Measurements from ENCODE around the gene ETS1. TPM values are rescaled to one million over a fixed set of nuclear protein-coding genes. Genes with fewer than 3 reads are reported as not detected.

ETS1 gene
- polyA plus RNA-seq, 4 donors, result 5.1 to 31.5 (median 20.9) TPM

- H3K27ac ChIP-seq (ENCODE audit: low read depth in 1 of 3, low read length in 2 of 3), result peak overlapping the region; percentile 73 to 97 (median 86)
- FAIRE-seq (no peak), DNase-seq (peak; percentile 94 to 95)
- H3K27me3 ChIP-seq (ENCODE audit: control insufficient read depth in 3 of 3, insufficient read depth in 3 of 3, low read length in 3 of 3), result peaks cover 0 to 8% (median 0%) of the 10 kb centered on the region in 3 donors
- WGBS, 3 donors, result 1% methylated on average over 58 to 93 of the region's 93 CpGs
- H3K36me3 ChIP-seq (ENCODE audit: control insufficient read depth in 3 of 3, insufficient read depth in 2 of 3, low read depth in 1 of 3, low read length in 3 of 3), result no peaks in the 10 kb centered on the region
- peaks cover 0 to 15% (median 8%) of the 10 kb centered on the region in 3 donors for H3K4me1 ChIP-seq (ENCODE audit: control insufficient read depth in 3 of 3, insufficient read depth in 2 of 3, low read depth in 1 of 3, low read length in 2 of 3)
- H3K9me3 ChIP-seq (ENCODE audit: control insufficient read depth in 2 of 2, insufficient read depth in 1 of 2, low read depth in 1 of 2, low read length in 1 of 2), result no peaks in the 10 kb centered on the region
- peak overlapping the region; percentile 68 to 88 (median 83) for H3K4me3 ChIP-seq (ENCODE audit: low read depth in 1 of 3, low read length in 3 of 3)
These were observed 65.1 kb downstream of the ETS1 start for GRCh38 chr11:128522055-128522942.

- H3K4me1 ChIP-seq (ENCODE audit: control insufficient read depth in 3 of 3, insufficient read depth in 2 of 3, low read depth in 1 of 3, low read length in 2 of 3), result peaks cover 0 to 15% (median 8%) of the 10 kb centered on the region in 3 donors
- DNase-seq, result no peak
- WGBS, 3 donors, result 0 to 3% (median 1%) methylated on average over 19 of the region's 19 CpGs
These were observed 65.7 kb downstream of the ETS1 start for GRCh38 chr11:128521682-128522054.

GRCh38 chr11:128520888-128521681, 66.3 kb downstream of the ETS1 start:
- peaks cover 0 to 8% (median 0%) of the 10 kb centered on the region in 3 donors for H3K27me3 ChIP-seq (ENCODE audit: control insufficient read depth in 3 of 3, insufficient read depth in 3 of 3, low read length in 3 of 3)
- 22 to 46% (median 38%) methylated on average over 12 of the region's 12 CpGs for WGBS, 3 donors
- peak overlapping the region; percentile 73 to 97 (median 86) for H3K27ac ChIP-seq (ENCODE audit: low read depth in 1 of 3, low read length in 2 of 3)
- no peaks in the 10 kb centered on the region for H3K9me3 ChIP-seq (ENCODE audit: control insufficient read depth in 2 of 2, insufficient read depth in 1 of 2, low read depth in 1 of 2, low read length in 1 of 2)
- FAIRE-seq, result no peak
- peak overlapping the region; percentile 68 to 88 (median 83) for H3K4me3 ChIP-seq (ENCODE audit: low read depth in 1 of 3, low read length in 3 of 3)
- peaks cover 0 to 18% (median 8%) of the 10 kb centered on the region in 3 donors for H3K4me1 ChIP-seq (ENCODE audit: control insufficient read depth in 3 of 3, insufficient read depth in 2 of 3, low read depth in 1 of 3, low read length in 2 of 3)
- no peak for DNase-seq
- H3K36me3 ChIP-seq (ENCODE audit: control insufficient read depth in 3 of 3, insufficient read depth in 2 of 3, low read depth in 1 of 3, low read length in 3 of 3), result no peaks in the 10 kb centered on the region

More at GRCh38 chr11:128521682-128522054, 65.7 kb downstream of the ETS1 start:
- Histone ChIP-seq H3K9me3 (ENCODE audit: control insufficient read depth in 2 of 2, insufficient read depth in 1 of 2, low read depth in 1 of 2, low read length in 1 of 2) (no peaks in the 10 kb centered on the region), H3K36me3 (ENCODE audit: control insufficient read depth in 3 of 3, insufficient read depth in 2 of 3, low read depth in 1 of 3, low read length in 3 of 3) (no peaks in the 10 kb centered on the region), H3K27me3 (ENCODE audit: control insufficient read depth in 3 of 3, insufficient read depth in 3 of 3, low read length in 3 of 3) (peaks cover 0 to 8% (median 0%) of the 10 kb centered on the region in 3 donors), H3K27ac (ENCODE audit: low read depth in 1 of 3, low read length in 2 of 3) (peak overlapping the region; percentile 73 to 97 (median 86)), H3K4me3 (ENCODE audit: low read depth in 1 of 3, low read length in 3 of 3) (peak overlapping the region; percentile 68 to 88 (median 83))
- no peak for FAIRE-seq

GRCh38 chr11:128520206-128520887, 67.0 kb downstream of the ETS1 start:
- Histone ChIP-seq H3K27ac (ENCODE audit: low read depth in 1 of 3, low read length in 2 of 3) (peak overlapping the region; percentile 5 to 91 (median 24)), H3K36me3 (ENCODE audit: control insufficient read depth in 3 of 3, insufficient read depth in 2 of 3, low read depth in 1 of 3, low read length in 3 of 3) (no peaks in the 10 kb centered on the region), H3K9me3 (ENCODE audit: control insufficient read depth in 2 of 2, insufficient read depth in 1 of 2, low read depth in 1 of 2, low read length in 1 of 2) (no peaks in the 10 kb centered on the region), H3K27me3 (ENCODE audit: control insufficient read depth in 3 of 3, insufficient read depth in 3 of 3, low read length in 3 of 3) (peaks cover 0 to 8% (median 0%) of the 10 kb centered on the region in 3 donors), H3K4me3 (ENCODE audit: low read depth in 1 of 3, low read length in 3 of 3) (peak overlapping the region; percentile 68 to 83 (median 70)), H3K4me1 (ENCODE audit: control insufficient read depth in 3 of 3, insufficient read depth in 2 of 3, low read depth in 1 of 3, low read length in 2 of 3) (peaks cover 0 to 22% (median 6%) of the 10 kb centered on the region in 3 donors)
- DNase-seq, result no peak
- 46 to 79% (median 67%) methylated on average over 7 of the region's 7 CpGs for WGBS, 3 donors
- FAIRE-seq, result no peak

GRCh38 chr11:128519338-128519737, 68.0 kb downstream of the ETS1 start:
- peaks cover 0 to 22% (median 9%) of the 10 kb centered on the region in 3 donors for H3K4me1 ChIP-seq (ENCODE audit: control insufficient read depth in 3 of 3, insufficient read depth in 2 of 3, low read depth in 1 of 3, low read length in 2 of 3)

GRCh38 chr11:128518493-128519207, 68.7 kb downstream of the ETS1 start:
- H3K27ac ChIP-seq (ENCODE audit: low read depth in 1 of 3, low read length in 2 of 3), result peak overlapping the region; percentile 5 to 67 (median 18)
- H3K4me3 ChIP-seq (ENCODE audit: low read depth in 1 of 3, low read length in 3 of 3), result peak overlapping the region; percentile 12 to 45 (median 41)
- H3K4me1 ChIP-seq (ENCODE audit: control insufficient read depth in 3 of 3, insufficient read depth in 2 of 3, low read depth in 1 of 3, low read length in 2 of 3), result peaks cover 0 to 22% (median 9%) of the 10 kb centered on the region in 3 donors
- FAIRE-seq (no peak), DNase-seq (no peak)
- 42 to 63% (median 47%) methylated on average over 7 of the region's 7 CpGs for WGBS, 3 donors
- no peaks in the 10 kb centered on the region for H3K36me3 ChIP-seq (ENCODE audit: control insufficient read depth in 3 of 3, insufficient read depth in 2 of 3, low read depth in 1 of 3, low read length in 3 of 3)
- H3K27me3 ChIP-seq (ENCODE audit: control insufficient read depth in 3 of 3, insufficient read depth in 3 of 3, low read length in 3 of 3), result peaks cover 0 to 8% (median 0%) of the 10 kb centered on the region in 3 donors
- no peaks in the 10 kb centered on the region for H3K9me3 ChIP-seq (ENCODE audit: control insufficient read depth in 2 of 2, insufficient read depth in 1 of 2, low read depth in 1 of 2, low read length in 1 of 2)

More at GRCh38 chr11:128519338-128519737, 68.0 kb downstream of the ETS1 start:
- Histone ChIP-seq H3K9me3 (ENCODE audit: control insufficient read depth in 2 of 2, insufficient read depth in 1 of 2, low read depth in 1 of 2, low read length in 1 of 2) (no peaks in the 10 kb centered on the region), H3K27ac (ENCODE audit: low read depth in 1 of 3, low read length in 2 of 3) (peak overlapping the region in 2 of 3 donors; percentile 5 to 67), H3K4me3 (ENCODE audit: low read depth in 1 of 3, low read length in 3 of 3) (peak overlapping the region; percentile 12 to 45 (median 41)), H3K36me3 (ENCODE audit: control insufficient read depth in 3 of 3, insufficient read depth in 2 of 3, low read depth in 1 of 3, low read length in 3 of 3) (no peaks in the 10 kb centered on the region), H3K27me3 (ENCODE audit: control insufficient read depth in 3 of 3, insufficient read depth in 3 of 3, low read length in 3 of 3) (peaks cover 0 to 8% (median 0%) of the 10 kb centered on the region in 3 donors)
- DNase-seq (no peak), FAIRE-seq (no peak)
- 45 to 61% (median 46%) methylated on average over 4 of the region's 4 CpGs for WGBS, 3 donors

GRCh38 chr11:128517451-128518230, 69.7 kb downstream of the ETS1 start:
- H3K27me3 ChIP-seq (ENCODE audit: control insufficient read depth in 3 of 3, insufficient read depth in 3 of 3, low read length in 3 of 3), result peaks cover 0 to 8% (median 0%) of the 10 kb centered on the region in 3 donors
- FAIRE-seq (no peak), DNase-seq (no peak)
- peak overlapping the region in 2 of 3 donors; percentile 19 to 30 for H3K4me3 ChIP-seq (ENCODE audit: low read depth in 1 of 3, low read length in 3 of 3)
- peak overlapping the region in 1 of 3 donors; percentile 51 for H3K27ac ChIP-seq (ENCODE audit: low read depth in 1 of 3, low read length in 2 of 3)
- peaks cover 0 to 17% (median 5%) of the 10 kb centered on the region in 3 donors for H3K4me1 ChIP-seq (ENCODE audit: control insufficient read depth in 3 of 3, insufficient read depth in 2 of 3, low read depth in 1 of 3, low read length in 2 of 3)
- WGBS, 3 donors, result 53 to 86% (median 55%) methylated on average over 5 of the region's 5 CpGs
- no peaks in the 10 kb centered on the region for H3K9me3 ChIP-seq (ENCODE audit: control insufficient read depth in 2 of 2, insufficient read depth in 1 of 2, low read depth in 1 of 2, low read length in 1 of 2)
- peaks cover 0 to 6% (median 3%) of the 10 kb centered on the region in 3 donors for H3K36me3 ChIP-seq (ENCODE audit: control insufficient read depth in 3 of 3, insufficient read depth in 2 of 3, low read depth in 1 of 3, low read length in 3 of 3)

Data from small intestine (tissue), 7 donors.